Ishikawa (cell line): Measurements from ENCODE around the gene BCL2L11.

Experiments used
- FOXM1 ChIP-seq: IDR thresholded peaks from 2 replicates; pipeline ENCODE4 v1.6.1; 2012; ENCODE audit warnings: low read depth, borderline replicate concordance
- RAD21 ChIP-seq: IDR thresholded peaks from 2 replicates; pipeline ENCODE4 v1.6.1; 2012; ENCODE audit warnings: low read depth
- REST ChIP-seq: IDR thresholded peaks from 2 replicates; pipeline ENCODE4 v1.6.1; 2012; ENCODE audit warnings: low read depth, mild to moderate bottlenecking
- TF ChIP-seq, protein P1 (sequence below): IDR thresholded peaks from 2 replicates; pipeline ENCODE4 v1.6.1; 2012

- TF ChIP-seq, protein P1, sequence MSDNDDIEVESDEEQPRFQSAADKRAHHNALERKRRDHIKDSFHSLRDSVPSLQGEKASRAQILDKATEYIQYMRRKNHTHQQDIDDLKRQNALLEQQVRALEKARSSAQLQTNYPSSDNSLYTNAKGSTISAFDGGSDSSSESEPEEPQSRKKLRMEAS: no peak
- no peak for TF ChIP-seq RAD21
- TF ChIP-seq REST: no peak
- TF ChIP-seq FOXM1: no peak
Measured at GRCh38 chr2:111192776-111193368, 72.2 kb downstream of the BCL2L11 start.
